Ectodermal cell (in vitro differentiated cells): ENCODE measurements around the gene CLSTN2.

Experiments used
- H3K27ac ChIP-seq: 2 replicates; pipeline ENCODE4 v1.7.0; 2013; ENCODE audit warnings: mild to moderate bottlenecking, low read depth, low read length; ENCODE audit not compliant: insufficient read depth, poor library complexity, severe bottlenecking
- H3K27me3 ChIP-seq: 2 replicates; pipeline ENCODE4 v1.7.0; 2013; ENCODE audit warnings: mild to moderate bottlenecking, low read length; ENCODE audit not compliant: insufficient read depth, control insufficient read depth, poor library complexity, severe bottlenecking
- H3K36me3 ChIP-seq: one replicate; pipeline ENCODE4 v1.7.0; 2013; ENCODE audit warnings: low read length; ENCODE audit not compliant: control insufficient read depth, insufficient read depth
- H3K4me1 ChIP-seq: one replicate; pipeline ENCODE4 v1.7.0; 2013; ENCODE audit warnings: low read length; ENCODE audit not compliant: control insufficient read depth, insufficient read depth
- H3K4me3 ChIP-seq: 2 replicates; pipeline ENCODE4 v1.7.0; 2013; ENCODE audit warnings: low read depth, low read length, control low read depth; ENCODE audit not compliant: insufficient read depth
- H3K9me3 ChIP-seq: 2 replicates; pipeline ENCODE4 v1.7.0; 2013; ENCODE audit warnings: mild to moderate bottlenecking, low read length, moderate library complexity; ENCODE audit not compliant: control insufficient read depth
- WGBS, 2 experiments: methylation state at CpG; one replicate each; pipeline ENCODE4 v1.1.7; 2013; ENCODE audit warnings: missing lambda C conversion rate in 2 of 2; 5-methylcytosine and 5-hydroxymethylcytosine counted together

CLSTN2 gene

GRCh38 chr3:140395134-140396075, 460.4 kb downstream of the CLSTN2 start:
- Histone ChIP-seq H3K36me3 (no peaks in the 10 kb centered on the region), H3K9me3 (no peaks in the 10 kb centered on the region), H3K27ac (no peak overlapping the region), H3K4me3 (no peak overlapping the region), H3K27me3 (no peaks in the 10 kb centered on the region), H3K4me1 (peaks cover 4% of the 10 kb centered on the region)
- 91 to 97% methylated on average over 5 of the region's 5 CpGs for WGBS, 2 experiments

DNA sequence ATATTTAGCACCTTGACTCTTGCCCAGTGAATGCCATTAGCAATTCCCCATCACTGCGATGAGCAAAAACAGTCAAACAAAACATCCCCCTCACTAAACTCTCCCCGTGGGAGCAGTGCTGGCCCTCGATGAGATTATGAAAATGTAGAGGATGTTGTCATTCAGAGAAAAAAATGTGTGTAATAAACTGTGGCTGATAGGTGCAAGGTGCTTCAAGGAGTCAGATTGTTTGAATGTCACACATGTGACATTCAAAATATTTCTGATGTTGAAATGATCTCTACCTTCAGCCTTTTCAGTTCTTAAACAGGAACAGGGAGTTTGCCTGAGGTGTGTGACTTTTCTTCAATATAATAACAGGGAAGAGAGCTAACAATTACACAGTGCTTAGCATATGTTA, 461.1 kb downstream of the CLSTN2 start:
- Histone ChIP-seq H3K4me1 (no peaks in the 10 kb centered on the region), H3K27me3 (no peaks in the 10 kb centered on the region), H3K36me3 (no peaks in the 10 kb centered on the region), H3K4me3 (no peak overlapping the region), H3K9me3 (no peaks in the 10 kb centered on the region), H3K27ac (no peak overlapping the region)
- WGBS, 2 experiments, result 75 to 94% methylated on average over 3 of the region's 3 CpGs

DNA sequence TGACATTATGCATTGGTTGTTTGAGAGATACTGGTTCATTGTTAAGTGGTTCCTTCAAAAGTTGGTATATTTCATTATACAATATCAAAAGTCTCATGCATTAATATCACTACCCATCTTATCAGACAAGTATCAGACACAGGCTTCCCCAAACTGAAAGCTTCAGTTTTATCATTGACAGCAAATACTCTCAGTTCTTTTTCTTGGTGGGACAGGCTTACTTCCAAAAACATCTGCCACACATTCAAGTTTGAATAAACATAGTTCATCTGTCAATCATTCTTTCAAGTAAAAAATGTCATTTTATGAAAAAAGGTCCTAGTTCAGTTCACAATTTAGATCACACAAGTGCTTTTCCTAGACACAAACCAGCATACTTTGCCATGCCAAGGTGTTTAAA, 462.9 kb downstream of the CLSTN2 start:
- no peaks in the 10 kb centered on the region for H3K9me3 ChIP-seq
- H3K27ac ChIP-seq, result no peak overlapping the region
- H3K36me3 ChIP-seq, result no peaks in the 10 kb centered on the region
- no peaks in the 10 kb centered on the region for H3K4me1 ChIP-seq
- no peaks in the 10 kb centered on the region for H3K27me3 ChIP-seq
- no peak overlapping the region for H3K4me3 ChIP-seq

DNA sequence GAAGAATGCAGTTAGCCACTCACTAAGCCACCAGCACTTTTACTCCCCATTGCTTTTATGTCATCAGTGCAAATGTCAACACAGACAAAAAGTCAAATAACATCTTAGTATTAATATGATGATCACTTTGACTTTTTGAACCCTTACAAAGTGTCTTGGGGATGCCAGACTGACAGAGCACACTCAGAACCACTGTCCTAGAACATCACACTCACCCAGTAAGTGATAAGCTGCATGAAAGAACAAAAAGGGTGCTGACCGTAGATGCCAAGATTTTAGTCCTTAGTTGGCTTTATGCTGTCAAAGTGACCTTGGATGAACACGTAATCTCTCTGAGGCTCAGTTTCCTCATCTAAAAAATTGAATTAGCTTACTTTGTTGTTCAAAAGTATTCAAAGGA, 463.4 kb downstream of the CLSTN2 start:
- 93 to 98% methylated on average over 2 of the region's 2 CpGs for WGBS, 2 experiments

DNA sequence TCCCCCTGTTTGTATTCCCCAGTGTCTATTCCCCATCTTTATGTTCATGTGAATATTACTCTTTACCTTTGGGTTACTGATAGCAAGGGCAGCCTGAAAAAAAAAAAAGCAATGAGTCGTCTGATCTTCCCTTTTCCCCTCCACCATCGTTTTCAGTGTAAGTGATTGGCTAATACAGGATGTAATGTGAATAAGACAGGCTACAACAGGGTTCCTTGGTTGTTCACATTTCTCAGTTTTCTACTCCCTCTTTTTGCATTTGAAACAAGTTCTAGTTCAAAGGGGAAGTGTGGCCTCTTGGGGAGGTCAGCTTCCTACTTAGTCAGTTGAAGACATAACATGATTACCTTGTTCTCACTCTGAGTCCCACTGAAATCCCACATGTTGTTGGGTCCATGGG, 464.9 kb downstream of the CLSTN2 start:
- Histone ChIP-seq H3K27me3 (no peaks in the 10 kb centered on the region), H3K4me3 (no peak overlapping the region), H3K36me3 (no peaks in the 10 kb centered on the region), H3K4me1 (no peaks in the 10 kb centered on the region), H3K27ac (no peak overlapping the region), H3K9me3 (no peaks in the 10 kb centered on the region)
- WGBS, 2 experiments, result 91% methylated on average over 2 of the region's 2 CpGs; no CpG with 5 or more reads in 1 of the 2 experiments

More for the DNA sequence above, 463.4 kb downstream of the CLSTN2 start:
- Histone ChIP-seq H3K27ac (no peak overlapping the region), H3K4me3 (no peak overlapping the region), H3K27me3 (no peaks in the 10 kb centered on the region), H3K4me1 (no peaks in the 10 kb centered on the region), H3K36me3 (no peaks in the 10 kb centered on the region), H3K9me3 (no peaks in the 10 kb centered on the region)

DNA sequence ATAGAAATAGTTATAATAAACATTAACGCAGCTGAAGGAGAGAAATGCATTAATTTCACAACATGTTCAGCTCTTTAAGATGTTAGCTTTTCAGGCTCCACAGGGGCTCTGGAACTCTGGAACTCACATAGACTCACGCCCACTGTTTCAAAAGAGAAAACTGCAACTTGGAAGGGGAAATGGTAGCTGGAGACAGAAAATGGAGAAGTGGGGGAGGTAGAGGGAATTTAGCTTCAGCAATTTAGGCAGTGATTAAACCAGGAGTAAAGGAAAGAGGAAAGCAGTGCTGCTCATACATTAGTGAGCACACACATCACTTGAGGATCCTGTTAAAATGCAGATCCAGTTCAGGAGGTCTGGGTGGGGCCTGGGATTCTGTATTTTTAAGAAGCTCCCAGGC, 468.1 kb downstream of the CLSTN2 start:
- WGBS, 2 experiments, result 95 to 98% methylated on average over 2 of the region's 2 CpGs
- H3K27me3 ChIP-seq, result no peaks in the 10 kb centered on the region
- H3K4me3 ChIP-seq, result no peak overlapping the region
- no peaks in the 10 kb centered on the region for H3K9me3 ChIP-seq
- H3K36me3 ChIP-seq, result no peaks in the 10 kb centered on the region
- H3K27ac ChIP-seq, result no peak overlapping the region
- H3K4me1 ChIP-seq, result no peaks in the 10 kb centered on the region

DNA sequence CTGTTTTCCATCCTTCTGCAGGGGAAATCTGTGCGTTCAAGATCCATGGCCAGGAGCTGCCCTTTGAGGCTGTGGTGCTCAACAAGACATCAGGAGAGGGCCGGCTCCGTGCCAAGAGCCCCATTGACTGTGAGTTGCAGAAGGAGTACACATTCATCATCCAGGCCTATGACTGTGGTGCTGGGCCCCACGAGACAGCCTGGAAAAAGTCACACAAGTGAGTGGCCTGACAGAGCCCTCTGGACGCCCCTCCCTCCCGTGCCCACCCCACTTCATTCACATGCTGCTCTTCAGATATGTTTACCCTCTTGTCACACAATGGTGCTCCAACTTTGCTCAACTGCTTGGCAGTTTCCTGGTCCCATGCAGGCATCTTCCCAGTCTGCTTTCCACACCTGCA, 468.6 kb downstream of the CLSTN2 start:
- 92 to 95% methylated on average over 6 of the region's 6 CpGs for WGBS, 2 experiments
- no peaks in the 10 kb centered on the region for H3K4me1 ChIP-seq

DNA sequence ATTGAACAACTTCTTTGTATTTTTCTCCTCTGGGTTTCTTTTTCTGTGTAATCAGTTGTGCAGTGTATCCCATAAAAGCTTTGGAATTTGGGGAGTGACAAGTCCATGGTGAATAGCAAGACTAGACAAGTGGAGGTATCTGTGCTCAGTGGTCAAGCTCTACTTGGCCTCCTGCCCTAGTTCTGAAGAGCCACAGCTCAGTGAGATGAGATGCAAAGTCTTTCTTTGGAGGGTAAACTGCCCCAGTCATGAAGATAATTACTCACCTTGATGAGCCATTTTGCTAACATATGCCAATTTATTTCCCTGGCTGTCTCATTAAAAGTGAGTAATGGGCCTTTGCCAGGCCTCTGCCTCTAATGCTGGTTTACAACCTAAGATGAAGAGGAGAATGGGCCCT, 471.7 kb downstream of the CLSTN2 start:
- Histone ChIP-seq H3K27ac (no peak overlapping the region), H3K36me3 (no peaks in the 10 kb centered on the region), H3K27me3 (no peaks in the 10 kb centered on the region), H3K4me1 (no peaks in the 10 kb centered on the region), H3K9me3 (no peaks in the 10 kb centered on the region), H3K4me3 (no peak overlapping the region)

More for the DNA sequence above, 468.6 kb downstream of the CLSTN2 start:
- H3K4me3 ChIP-seq, result no peak overlapping the region
- no peaks in the 10 kb centered on the region for H3K27me3 ChIP-seq
- no peaks in the 10 kb centered on the region for H3K9me3 ChIP-seq
- no peak overlapping the region for H3K27ac ChIP-seq
- no peaks in the 10 kb centered on the region for H3K36me3 ChIP-seq

DNA sequence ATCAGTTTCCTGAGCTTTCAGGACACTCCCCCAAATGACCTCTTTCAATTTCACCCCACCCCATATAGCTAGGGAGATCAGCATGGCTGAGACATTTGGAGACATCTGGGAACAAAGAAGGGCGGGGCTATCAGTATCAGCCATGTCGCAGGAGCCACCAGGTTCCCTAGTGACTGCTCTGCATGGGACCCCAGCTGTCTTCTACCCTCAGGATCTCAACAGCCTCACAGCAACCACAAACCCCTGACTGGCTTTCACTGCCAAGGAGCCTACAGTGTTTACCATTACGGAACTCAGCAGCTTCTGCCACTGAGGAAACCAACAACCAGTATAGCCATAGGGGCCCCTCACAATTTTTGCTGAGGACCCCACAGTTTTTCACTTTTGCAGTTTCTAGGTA, 473.3 kb downstream of the CLSTN2 start:
- no peaks in the 10 kb centered on the region for H3K27me3 ChIP-seq
- H3K27ac ChIP-seq, result no peak overlapping the region
- H3K9me3 ChIP-seq, result no peaks in the 10 kb centered on the region
- H3K4me3 ChIP-seq, result no peak overlapping the region
- WGBS, 2 experiments, result 88 to 93% methylated on average over 3 of the region's 3 CpGs
- H3K36me3 ChIP-seq, result no peaks in the 10 kb centered on the region
- no peaks in the 10 kb centered on the region for H3K4me1 ChIP-seq

- 77 to 88% methylated on average over 3 of the region's 3 CpGs for WGBS, 2 experiments
- H3K27ac ChIP-seq, result no peak overlapping the region
- no peaks in the 10 kb centered on the region for H3K36me3 ChIP-seq
- H3K4me3 ChIP-seq, result no peak overlapping the region
- no peaks in the 10 kb centered on the region for H3K4me1 ChIP-seq
- H3K9me3 ChIP-seq, result no peaks in the 10 kb centered on the region
- no peaks in the 10 kb centered on the region for H3K27me3 ChIP-seq
Measured at GRCh38 chr3:140416666-140417065, 481.7 kb downstream of the CLSTN2 start.
